H1 (cell line): ENCODE measurements around the gene DDX55. TPM values are rescaled to one million over a fixed set of nuclear protein-coding genes. Genes with fewer than 3 reads are reported as not detected.

Experiments
- CTCF ChIA-PET: fragments of 300-600 bp; sonication (Branson Sonifier 250); formaldehyde crosslinking; loops from one replicate; lab custom pipeline; 2021; ENCODE audit not compliant: partially characterized antibody; lab: Charles Lee
- POLR2A ChIA-PET: fragments of 300-600 bp; sonication (Branson Sonifier 250); formaldehyde crosslinking; loops from one replicate; lab custom pipeline; 2021; ENCODE audit warnings: inconsistent platforms; ENCODE audit not compliant: partially characterized antibody; lab: Charles Lee
- DNase-seq, 2 experiments: peaks; one replicate each; pipeline versions ENCODE4 v3.0.0 to v3.0.0-alpha.2; 2010 to 2022; ENCODE audit warnings: low spot score in 2 of 2, low read depth in 1 of 2, mixed read lengths in 1 of 2
- FAIRE-seq: peaks from 2 replicates; lab custom pipeline; 2011; peaks lifted over from hg19 to GRCh38; lab: Jason Lieb, UNC
- H2AFZ ChIP-seq: 2 replicates; pipeline ENCODE4 v1.8.1; 2012; ENCODE audit warnings: low read length, inconsistent platforms
- H2AK5ac ChIP-seq: 2 replicates; pipeline ENCODE4 v1.6.1; 2013; ENCODE audit warnings: low read depth, low read length
- H2BK120ac ChIP-seq: replicated peaks from 2 replicates; pipeline ENCODE3; 2013; ENCODE audit warnings: low read depth, low read length, inconsistent platforms
- H2BK12ac ChIP-seq: 2 replicates; pipeline ENCODE4 v1.6.1; 2013; ENCODE audit warnings: low read depth, low read length
- H2BK15ac ChIP-seq: 2 replicates; pipeline ENCODE4 v1.6.1; 2013; ENCODE audit warnings: low read length
- H2BK20ac ChIP-seq: 2 replicates; pipeline ENCODE4 v1.6.1; 2013; ENCODE audit warnings: low read length
- H2BK5ac ChIP-seq: 2 replicates; pipeline ENCODE4 v1.6.1; 2013; ENCODE audit warnings: low read depth, low read length
- H3K14ac ChIP-seq: 2 replicates; pipeline ENCODE4 v1.6.1; 2013; ENCODE audit warnings: inconsistent platforms; ENCODE audit not compliant: insufficient read length
- H3K18ac ChIP-seq: 2 replicates; pipeline ENCODE4 v1.6.1; 2013; ENCODE audit warnings: low read length; ENCODE audit errors: extremely low read depth
- H3K23ac ChIP-seq: 2 replicates; pipeline ENCODE4 v1.6.1; 2013; ENCODE audit warnings: inconsistent platforms; ENCODE audit not compliant: insufficient read length
- H3K23me2 ChIP-seq: 2 replicates; pipeline ENCODE4 v1.6.1; 2013; ENCODE audit warnings: low read depth, low read length
- H3K27ac ChIP-seq: 2 replicates; pipeline ENCODE4 v1.6.1; 2011; ENCODE audit warnings: low read depth, low read length, inconsistent platforms
- H3K27me3 ChIP-seq, 4 experiments: replicated peaks in 1 of 4; 1 replicate in 1 of 4; 2 replicates in 3 of 4; pipeline versions ENCODE4 v1.6.1 to v1.8.1; 2011 to 2013; ENCODE audit warnings: low read length in 3 of 4, mild to moderate bottlenecking in 3 of 4, inconsistent platforms in 2 of 4, mixed read lengths in 2 of 4, moderate library complexity in 1 of 4; ENCODE audit not compliant: control insufficient read depth in 3 of 4, insufficient read depth in 3 of 4; ENCODE audit errors: extremely low read depth in 1 of 4
- H3K36me3 ChIP-seq, 4 experiments: 2 replicates each; pipeline versions ENCODE4 v1.6.1 to v1.8.1; 2011 to 2013; ENCODE audit warnings: mild to moderate bottlenecking in 4 of 4, low read length in 3 of 4, moderate library complexity in 2 of 4, control low read depth in 1 of 4, inconsistent platforms in 1 of 4; ENCODE audit not compliant: insufficient read depth in 4 of 4, control insufficient read depth in 2 of 4
- H3K4ac ChIP-seq: replicated peaks from 2 replicates; pipeline ENCODE3; 2013; ENCODE audit warnings: low read length, low read depth, mixed read lengths, inconsistent platforms; ENCODE audit not compliant: insufficient read length
- H3K4me1 ChIP-seq, 4 experiments: replicated peaks in 1 of 4; 1 replicate in 1 of 4; 2 replicates in 3 of 4; pipeline versions ENCODE4 v1.6.1 to v1.8.1; 2011 to 2013; ENCODE audit warnings: low read length in 3 of 4, inconsistent platforms in 2 of 4, mixed read lengths in 1 of 4; ENCODE audit not compliant: insufficient read depth in 4 of 4, control insufficient read depth in 3 of 4
- H3K4me2 ChIP-seq, 2 experiments: 2 replicates each; pipeline versions ENCODE4 v1.6.1 to v1.8.1; 2011 to 2013; ENCODE audit warnings: low read depth in 2 of 2, low read length in 2 of 2, control low read depth in 1 of 2, inconsistent platforms in 1 of 2, mild to moderate bottlenecking in 1 of 2; ENCODE audit not compliant: insufficient read depth in 1 of 2
- H3K4me3 ChIP-seq, 4 experiments: fragments of 200-600, 300-600 bp in 1 of 4; sonication (generic), shearing (Covaris generic), sonication (Bioruptor Twin) in 1 of 4; 2 replicates each; pipeline versions ENCODE4 v1.5.1 to v1.8.1; 2011 to 2016; ENCODE audit warnings: low read length in 4 of 4, low read depth in 3 of 4, control low read depth in 2 of 4, inconsistent platforms in 2 of 4, mild to moderate bottlenecking in 2 of 4, mixed read lengths in 1 of 4, moderate library complexity in 1 of 4; ENCODE audit not compliant: insufficient read depth in 2 of 4; ENCODE audit errors: extremely low read depth in 1 of 4
- H3K56ac ChIP-seq: replicated peaks from 2 replicates; pipeline ENCODE3; 2013; ENCODE audit warnings: low read depth, mild to moderate bottlenecking, mixed read lengths, low read length, inconsistent platforms; ENCODE audit not compliant: insufficient read length
- H3K79me1 ChIP-seq: 2 replicates; pipeline ENCODE4 v1.6.1; 2013; ENCODE audit warnings: low read depth, low read length, control low read depth
- H3K79me2 ChIP-seq, 2 experiments: 2 replicates each; pipeline versions ENCODE4 v1.6.1 to v1.8.1; 2012 to 2013; ENCODE audit warnings: low read length in 2 of 2, mild to moderate bottlenecking in 2 of 2, inconsistent platforms in 1 of 2; ENCODE audit not compliant: insufficient read depth in 2 of 2, control insufficient read depth in 1 of 2
- H3K9ac ChIP-seq, 4 experiments: replicated peaks in 1 of 4; 1 replicate in 1 of 4; 2 replicates in 3 of 4; pipeline versions ENCODE4 v1.6.1 to v1.8.1; 2011 to 2013; ENCODE audit warnings: low read depth in 3 of 4, low read length in 3 of 4, control low read depth in 2 of 4, mild to moderate bottlenecking in 2 of 4, moderate library complexity in 2 of 4, inconsistent platforms in 1 of 4; ENCODE audit errors: extremely low read depth in 1 of 4
- H3K9me3 ChIP-seq, 2 experiments: 2 replicates each; pipeline versions ENCODE4 v1.6.1 to v1.8.1; 2012 to 2013; ENCODE audit warnings: mild to moderate bottlenecking in 2 of 2, moderate library complexity in 2 of 2, control low read depth in 1 of 2, inconsistent platforms in 1 of 2, low read depth in 1 of 2, low read length in 1 of 2, mixed read lengths in 1 of 2; ENCODE audit not compliant: insufficient read depth in 2 of 2
- H4K20me1 ChIP-seq, 2 experiments: replicated peaks in 1 of 2; 2 replicates each; pipeline versions ENCODE3 to v1.8.1; 2011 to 2013; ENCODE audit warnings: inconsistent platforms in 2 of 2, low read length in 2 of 2, mild to moderate bottlenecking in 1 of 2; ENCODE audit not compliant: insufficient read depth in 2 of 2, control insufficient read depth in 1 of 2
- H4K5ac ChIP-seq: 2 replicates; pipeline ENCODE4 v1.6.1; 2013; ENCODE audit warnings: low read length, low read depth, mixed read lengths, inconsistent platforms; ENCODE audit not compliant: insufficient read length
- H4K8ac ChIP-seq: 2 replicates; pipeline ENCODE4 v1.8.0; 2013; ENCODE audit warnings: mild to moderate bottlenecking, moderate library complexity, low read length, inconsistent platforms; ENCODE audit not compliant: insufficient read depth; ENCODE audit errors: extremely low read depth
- H4K91ac ChIP-seq: replicated peaks from 2 replicates; pipeline ENCODE3; 2013; ENCODE audit warnings: low read length, mixed read lengths, inconsistent platforms; ENCODE audit not compliant: insufficient read length
- ASH2L ChIP-seq: fragments of 200-600, 300-600 bp; sonication (generic); IDR thresholded peaks from one replicate; pipeline ENCODE4 v1.7.1; 2017; ENCODE audit warnings: low read length
- GTF2F1 ChIP-seq: IDR thresholded peaks from 2 replicates; pipeline ENCODE4 v1.6.1; 2012; ENCODE audit warnings: low read depth, low read length, improper control_type of control experiment, borderline replicate concordance
- NANOG ChIP-seq: IDR thresholded peaks from 2 replicates; pipeline ENCODE4 v1.6.1; 2011; ENCODE audit warnings: low read length, low read depth, mild to moderate bottlenecking, inconsistent platforms; ENCODE audit not compliant: insufficient read depth, poor library complexity, severe bottlenecking
- PHF8 ChIP-seq: fragments of 200-600 bp; sonication (generic); conservative IDR thresholded peaks from 2 replicates; pipeline ENCODE4 v1.7.1; 2012; ENCODE audit warnings: low read depth, mild to moderate bottlenecking, inconsistent platforms, low read length, moderate library complexity
- RAD21 ChIP-seq, 2 experiments: IDR thresholded peaks in 1 of 2; conservative IDR thresholded peaks in 1 of 2; 2 replicates each; pipeline ENCODE4 v1.6.1; 2011; ENCODE audit warnings: low read depth in 2 of 2, low read length in 2 of 2, improper control_type of control experiment in 1 of 2, inconsistent platforms in 1 of 2, mild to moderate bottlenecking in 1 of 2, moderate library complexity in 1 of 2
- SIX5 ChIP-seq: IDR thresholded peaks from 2 replicates; pipeline ENCODE4 v1.6.1; 2011; ENCODE audit warnings: mild to moderate bottlenecking, low read depth, low read length
- SUZ12 ChIP-seq: fragments of 200-600 bp; sonication (generic); IDR thresholded peaks from 2 replicates; pipeline ENCODE4 v1.6.1; 2012; ENCODE audit warnings: mild to moderate bottlenecking, inconsistent platforms, low read length, moderate library complexity, mixed read lengths
- TAF7 ChIP-seq: optimal IDR thresholded peaks from 2 replicates; pipeline ENCODE3; 2011; ENCODE audit warnings: low read depth, mild to moderate bottlenecking, inconsistent platforms, low read length, moderate library complexity, borderline replicate concordance
- TEAD4 ChIP-seq: IDR thresholded peaks from 2 replicates; pipeline ENCODE4 v1.6.1; 2012; ENCODE audit warnings: low read depth, low read length, inconsistent platforms, mixed read lengths
- YY1 ChIP-seq: IDR thresholded peaks from 2 replicates; pipeline ENCODE4 v1.6.1; 2011; ENCODE audit warnings: low read depth, mild to moderate bottlenecking, low read length
- WGBS, 2 experiments: shearing (Covaris generic) in 1 of 2; methylation state at CpG; one replicate each; pipeline versions ENCODE4 v1.1.6 to v1.1.7; 2013 to 2015; ENCODE audit warnings: low lambda C conversion rate in 2 of 2, mixed read lengths in 2 of 2, inconsistent platforms in 1 of 2, low coverage in 1 of 2, missing lambda C conversion rate in 1 of 2; ENCODE audit not compliant: insufficient replicate concordance in 2 of 2, insufficient coverage in 1 of 2, insufficient read length in 1 of 2; ENCODE audit errors: extremely low coverage in 1 of 2, missing lambda C conversion rate in 1 of 2; 5-methylcytosine and 5-hydroxymethylcytosine counted together
- polyA plus RNA-seq, 7 experiments: library from polyadenylated mRNA; depleted of rRNA in 3 of 7; stranded (reverse) in 5 of 7; unstranded in 2 of 7; fragments of >200 nt in 5 of 7; fragments of 200-250 nt in 2 of 7; gene quantifications; 1 replicate in 5 of 7; 2 replicates in 1 of 7; 4 replicates in 1 of 7; pipeline versions ENCODE4 v1.2.1 to v1.2.3, GENCODE V29; 2011 to 2013; ENCODE audit warnings: missing spikeins in 2 of 7, mixed read lengths in 2 of 7
- total RNA-seq: library from RNA; stranded (reverse); fragmentation: NEBNext Ultra II Directional; extraction: Animal tissue kit (Norgen Biotek cat#: 25700); gene quantifications from 2 replicates; pipeline ENCODE4 v1.2.1, GENCODE V29; 2021
- TF ChIP-seq, protein P1 (sequence below): IDR thresholded peaks from 2 replicates; pipeline ENCODE4 v1.6.1; 2011; ENCODE audit warnings: low read depth, mild to moderate bottlenecking, low read length; ENCODE audit not compliant: insufficient read depth

DDX55 gene
- total and polyA plus RNA-seq, 2 of the 8 experiments (the other 6 are each of a cell fraction or from before 2014, with no cell fraction given) = 25.8 to 37.7 TPM

DNA sequence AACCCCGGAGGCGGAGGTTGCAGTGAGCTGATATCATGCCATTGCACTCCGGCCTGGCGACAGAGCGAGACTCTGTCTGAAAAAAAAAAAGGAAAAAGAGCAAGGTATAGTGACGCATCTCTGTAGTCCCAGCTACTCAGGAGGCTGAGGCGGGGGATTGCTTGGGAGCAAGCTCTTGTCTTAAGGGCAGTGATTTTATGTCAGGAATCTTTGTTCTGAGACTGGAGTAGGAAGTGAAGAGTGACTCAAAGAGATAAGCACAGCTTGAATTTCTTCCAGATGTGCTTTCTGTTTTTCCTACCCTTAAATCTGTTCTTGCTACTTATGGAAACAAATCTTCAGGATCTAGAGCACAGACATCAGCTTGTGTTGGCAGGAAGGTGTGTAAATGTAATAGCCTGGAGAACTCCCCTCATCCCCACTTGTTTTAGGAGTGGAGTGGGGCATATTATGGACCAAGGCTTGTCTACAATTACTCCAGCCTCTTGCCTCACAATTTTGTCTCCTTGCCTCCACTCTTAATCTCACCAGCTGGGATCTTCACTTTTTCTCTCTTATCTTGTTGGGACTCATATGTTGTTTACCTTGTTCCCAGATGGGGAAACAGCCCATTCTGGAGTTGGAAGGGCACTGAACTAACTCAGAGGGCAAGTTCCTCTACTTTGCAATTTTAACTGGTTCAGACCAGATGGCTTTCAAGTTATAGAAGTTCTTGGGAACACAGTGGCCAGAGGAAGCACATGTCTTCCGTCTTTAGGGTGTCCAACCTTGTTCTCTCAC, 10.0 kb upstream of the DDX55 start:
- Histone ChIP-seq H2AK5ac (no peak overlapping the region), H4K5ac (no peak overlapping the region), H4K20me1 (peaks cover 2 to 6% of the 10 kb centered on the region in 2 experiments), H3K14ac (no peak overlapping the region), H2BK12ac (no peak overlapping the region), H2BK5ac (no peak overlapping the region), H3K4ac (no peak overlapping the region), H3K4me2 (no peak overlapping the region), H3K27me3 (no peaks in the 10 kb centered on the region), H3K18ac (no peak overlapping the region), H3K79me1 (peaks cover 4% of the 10 kb centered on the region; the same call in 1 of the 2 replicates), H3K9me3 (no peaks in the 10 kb centered on the region), H2BK20ac (no peak overlapping the region), H3K27ac (no peak overlapping the region), H3K4me1 (no peaks in the 10 kb centered on the region; a peak in 1 of 7 replicates), H4K91ac (no peak overlapping the region), H3K4me3 (no peak overlapping the region), H3K9ac (no peak overlapping the region), H3K56ac (no peak overlapping the region), H3K23me2 (no peaks in the 10 kb centered on the region), H3K36me3 (peaks cover 19 to 77% (median 53%) of the 10 kb centered on the region in 4 experiments), H2AFZ (no peak overlapping the region), H4K8ac (no peak overlapping the region), H3K23ac (no peak overlapping the region), H2BK15ac (no peak overlapping the region), H2BK120ac (no peak overlapping the region), H3K79me2 (peaks cover 2 to 37% of the 10 kb centered on the region in 2 experiments; a peak in 3 of 4 replicates)
- CTCF ChIA-PET = interaction anchor here (1.0 kb wide), 1 partner anchor 27 kb away, joined by 3 read pairs; no protein-coding TSS in a partner anchor
- FAIRE-seq (no peak), DNase-seq (no peak)
- POLR2A ChIA-PET = interaction anchor here (1.0 kb wide), 1 partner anchor 227 kb away, joined by 3 read pairs; the partner anchor contains the start of gene SBNO1
- 82% methylated on average over 8 of the region's 8 CpGs; no CpG with 5 or more reads in 1 of the 2 experiments for WGBS, 2 experiments
- TF ChIP-seq SIX5 (no peak), TAF7 (no peak), SUZ12 (no peak), NANOG (no peak), ASH2L (no peak), YY1 (no peak), GTF2F1 (no peak), PHF8 (no peak), TEAD4 (no peak), RAD21 (IDR thresholded peaks at IDR 0.05 in 1 of 2, conservative IDR thresholded peaks at IDR 0.05 in 1 of 2; ENCODE audit: low read depth in 2 of 2, low read length in 2 of 2) (no peak)
- TF ChIP-seq, protein P1, sequence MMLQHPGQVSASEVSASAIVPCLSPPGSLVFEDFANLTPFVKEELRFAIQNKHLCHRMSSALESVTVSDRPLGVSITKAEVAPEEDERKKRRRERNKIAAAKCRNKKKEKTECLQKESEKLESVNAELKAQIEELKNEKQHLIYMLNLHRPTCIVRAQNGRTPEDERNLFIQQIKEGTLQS = no peak
